ENCODE results near the gene ARHGAP19. TPM values are rescaled to one million over a fixed set of nuclear protein-coding genes. Genes with fewer than 3 reads are reported as not detected.

ARHGAP19 gene
- polyA plus RNA-seq, 3 donors = 8.3 to 10.6 (median 10.2) TPM

- Histone ChIP-seq H3K9me3 (replicated peaks in 1 of 2; ENCODE audit: control insufficient read depth in 1 of 2, insufficient read depth in 1 of 2, low read length in 2 of 2) (no peaks in the 10 kb centered on the region), H3K4me1 (ENCODE audit: control insufficient read depth in 1 of 2, insufficient read depth in 2 of 2, low read length in 2 of 2) (no peaks in the 10 kb centered on the region), H3K27ac (ENCODE audit: low read depth in 1 of 2, low read length in 2 of 2) (no peak overlapping the region), H2AFZ (ENCODE audit: insufficient read depth, low read depth, low read length, poor library complexity, severe bottlenecking) (no peak overlapping the region), H3K36me3 (replicated peaks in 1 of 2; ENCODE audit: control insufficient read depth in 1 of 2, insufficient read depth in 2 of 2, low read length in 2 of 2) (no peaks in the 10 kb centered on the region), H3K9ac (ENCODE audit: insufficient read depth, low read length, poor library complexity, severe bottlenecking) (no peak overlapping the region), H3K79me2 (ENCODE audit: insufficient read depth, low read length) (no peaks in the 10 kb centered on the region), H3K4me2 (replicated peaks; ENCODE audit: extremely low read depth, low read length, poor library complexity, severe bottlenecking) (no peak overlapping the region), H4K20me1 (ENCODE audit: insufficient read depth, low read length) (no peaks in the 10 kb centered on the region), H3K27me3 (ENCODE audit: control insufficient read depth in 2 of 2, insufficient read depth in 2 of 2, low read length in 2 of 2) (no peaks in the 10 kb centered on the region), H3K4me3 (replicated peaks in 1 of 3; ENCODE audit: low read depth in 2 of 3, low read length in 3 of 3) (no peak overlapping the region)
- no peaks in the 10 kb centered on the region for H3K4me1 Mint-ChIP-seq
- peak; percentile 98 for TF ChIP-seq CTCF (IDR thresholded peaks at IDR 0.05)
- DNase-seq = peak; percentile 57 to 67 (median 65)
- H3K27me3 Mint-ChIP-seq (ENCODE audit: low read depth in 3 of 3) = peaks cover 5 to 6% (median 5%) of the 10 kb centered on the region in 3 donors
- H3K36me3 Mint-ChIP-seq = peaks cover 2 to 5% of the 10 kb centered on the region in 2 donors
- H3K9me3 Mint-ChIP-seq = no peaks in the 10 kb centered on the region
- 0% methylated on average over 1 of the region's 8 CpGs for WGBS (ENCODE audit: insufficient coverage)
- no peak overlapping the region for H3K27ac Mint-ChIP-seq
- intact Hi-C loops (cut with micrococcal nuclease) = loop anchor here (5.0 kb wide), 2 partner anchors 128 to 138 kb away; no protein-coding TSS in a partner anchor
- H3K4me3 Mint-ChIP-seq = no peak overlapping the region
These were observed 81.9 kb downstream of the ARHGAP19 start for GRCh38 chr10:97210543-97210960.

- DNase-seq = no peak
- no peaks in the 10 kb centered on the region for H3K4me1 ChIP-seq (ENCODE audit: control insufficient read depth in 1 of 2, insufficient read depth in 2 of 2, low read length in 2 of 2)
- H3K27ac Mint-ChIP-seq = peak overlapping the region in 2 of 7 donors; percentile 3 to 38
- H2AFZ ChIP-seq (ENCODE audit: insufficient read depth, low read depth, low read length, poor library complexity, severe bottlenecking) = no peak overlapping the region
- H3K4me3 Mint-ChIP-seq = no peak overlapping the region
- no peaks in the 10 kb centered on the region for H3K79me2 ChIP-seq (ENCODE audit: insufficient read depth, low read length)
- WGBS (ENCODE audit: insufficient coverage) = 75% methylated on average over 4 of the region's 7 CpGs
- peaks cover 5 to 7% (median 6%) of the 10 kb centered on the region in 3 donors for H3K27me3 Mint-ChIP-seq (ENCODE audit: low read depth in 3 of 3)
- H3K4me3 ChIP-seq (replicated peaks in 1 of 3; ENCODE audit: low read depth in 2 of 3, low read length in 3 of 3) = no peak overlapping the region
- H3K9ac ChIP-seq (ENCODE audit: insufficient read depth, low read length, poor library complexity, severe bottlenecking) = no peak overlapping the region
- no peak for TF ChIP-seq CTCF (IDR thresholded peaks at IDR 0.05)
- no peak overlapping the region for H3K27ac ChIP-seq (ENCODE audit: low read depth in 1 of 2, low read length in 2 of 2)
- no peaks in the 10 kb centered on the region for H3K36me3 ChIP-seq (replicated peaks in 1 of 2; ENCODE audit: control insufficient read depth in 1 of 2, insufficient read depth in 2 of 2, low read length in 2 of 2)
- intact Hi-C loops (cut with micrococcal nuclease) = loop anchor here in 1 of 2 donors (5.0 kb wide), 1 partner anchor 136 kb away; no protein-coding TSS in a partner anchor
- no peaks in the 10 kb centered on the region for H4K20me1 ChIP-seq (ENCODE audit: insufficient read depth, low read length)
- H3K4me1 Mint-ChIP-seq = peaks cover 4% of the 10 kb centered on the region
- peaks cover 0 to 3% (median 0%) of the 10 kb centered on the region in 7 donors for H3K9me3 Mint-ChIP-seq
- no peak overlapping the region for H3K4me2 ChIP-seq (replicated peaks; ENCODE audit: extremely low read depth, low read length, poor library complexity, severe bottlenecking)
- H3K27me3 ChIP-seq (ENCODE audit: control insufficient read depth in 2 of 2, insufficient read depth in 2 of 2, low read length in 2 of 2) = no peaks in the 10 kb centered on the region
- no peaks in the 10 kb centered on the region for H3K9me3 ChIP-seq (replicated peaks in 1 of 2; ENCODE audit: control insufficient read depth in 1 of 2, insufficient read depth in 1 of 2, low read length in 2 of 2)
- no peaks in the 10 kb centered on the region for H3K36me3 Mint-ChIP-seq
These were observed 84.6 kb downstream of the ARHGAP19 start for GRCh38 chr10:97207756-97208346.
